Measurements from ENCODE around the gene ATG13. TPM values are rescaled to one million over a fixed set of nuclear protein-coding genes. Genes with fewer than 3 reads are reported as not detected.
A peak's percentile ranks its signal among the peaks of the same experiment; 100 is the strongest.

Gene ATG13
- total RNA-seq, 2 experiments from 2014 or later = 46.4 to 53.2 TPM

GRCh38 chr11:46674463-46675287 lies 57.3 kb downstream of the ATG13 start:
- POLR2A ChIA-PET = interaction anchor here (0.5 to 1.1 kb wide), 3 partner anchors 21 to 1045 kb away, joined by 3 read pairs; no protein-coding TSS in a partner anchor

GRCh38 chr11:46675288-46675851 lies 58.0 kb downstream of the ATG13 start:
- Histone ChIP-seq H3K4me2 (ENCODE audit: low read length) (no peak overlapping the region), H3K4me1 (ENCODE audit: insufficient read depth, low read length, poor library complexity, severe bottlenecking) (peaks cover 16% of the 10 kb centered on the region), H4K20me1 (ENCODE audit: insufficient read depth, low read length) (no peaks in the 10 kb centered on the region), H3K4me3 (ENCODE audit: low read depth, low read length, poor library complexity, severe bottlenecking) (no peak overlapping the region), H3K9me3 (ENCODE audit: low read length) (no peaks in the 10 kb centered on the region), H3K27ac (ENCODE audit: low read depth, low read length, poor library complexity, severe bottlenecking) (no peak overlapping the region), H3K36me3 (ENCODE audit: insufficient read depth, low read length) (peaks cover 53% of the 10 kb centered on the region), H3K9me2 (ENCODE audit: insufficient read depth, low read length) (no peaks in the 10 kb centered on the region), H3K79me2 (ENCODE audit: insufficient read depth, low read depth, low read length) (no peaks in the 10 kb centered on the region), H2AFZ (ENCODE audit: low read length) (no peak overlapping the region)
- no TSS peak for BruUV-seq (replicated peaks)
- CTCF ChIA-PET (ENCODE audit: unreplicated experiment) = no interaction called here
- DNase-seq (ENCODE audit: low spot score) = no peak
- intact Hi-C loops (cut with micrococcal nuclease; ENCODE audit: unreplicated experiment) = no loop called here
- no peak for TF ChIP-seq CTCF (conservative IDR thresholded peaks at IDR 0.05; ENCODE audit: low read length)
- no peak for TF ChIP-seq EZH2phosphoT487 (IDR thresholded peaks at IDR 0.05; ENCODE audit: borderline replicate concordance, low read depth, low read length)
- POLR2A ChIA-PET = interaction anchor here (0.5 to 0.8 kb wide), 2 partner anchors 16 to 1044 kb away, joined by 3 read pairs; no protein-coding TSS in a partner anchor

More at GRCh38 chr11:46674463-46675287, 57.3 kb downstream of the ATG13 start:
- H3K4me1 ChIP-seq (ENCODE audit: insufficient read depth, low read length, poor library complexity, severe bottlenecking) = peaks cover 16% of the 10 kb centered on the region
- no peaks in the 10 kb centered on the region for H3K9me2 ChIP-seq (ENCODE audit: insufficient read depth, low read length)
- H3K4me2 ChIP-seq (ENCODE audit: low read length) = no peak overlapping the region
- peaks cover 55% of the 10 kb centered on the region for H3K36me3 ChIP-seq (ENCODE audit: insufficient read depth, low read length)
- no peak overlapping the region for H3K4me3 ChIP-seq (ENCODE audit: low read depth, low read length, poor library complexity, severe bottlenecking)
- peak overlapping the region; percentile 10 for H3K27ac ChIP-seq (ENCODE audit: low read depth, low read length, poor library complexity, severe bottlenecking)
- DNase-seq (ENCODE audit: low spot score) = peak; percentile 50
- H3K79me2 ChIP-seq (ENCODE audit: insufficient read depth, low read depth, low read length) = no peaks in the 10 kb centered on the region
- no peak overlapping the region for H2AFZ ChIP-seq (ENCODE audit: low read length)
- TF ChIP-seq EZH2phosphoT487 (IDR thresholded peaks at IDR 0.05; ENCODE audit: borderline replicate concordance, low read depth, low read length) (no peak), CTCF (conservative IDR thresholded peaks at IDR 0.05; ENCODE audit: low read length) (no peak)
- no peaks in the 10 kb centered on the region for H4K20me1 ChIP-seq (ENCODE audit: insufficient read depth, low read length)
- CTCF ChIA-PET (ENCODE audit: unreplicated experiment) = no interaction called here
- no peaks in the 10 kb centered on the region for H3K9me3 ChIP-seq (ENCODE audit: low read length)
- no TSS peak for BruUV-seq (replicated peaks)
- intact Hi-C loops (cut with micrococcal nuclease; ENCODE audit: unreplicated experiment) = no loop called here
